ENCODE results near the gene REM1. TPM values are rescaled to one million over a fixed set of nuclear protein-coding genes. Genes with fewer than 3 reads are reported as not detected.

The REM1 gene
- total RNA-seq, 1 experiment from 2014 or later, result not detected

DNA sequence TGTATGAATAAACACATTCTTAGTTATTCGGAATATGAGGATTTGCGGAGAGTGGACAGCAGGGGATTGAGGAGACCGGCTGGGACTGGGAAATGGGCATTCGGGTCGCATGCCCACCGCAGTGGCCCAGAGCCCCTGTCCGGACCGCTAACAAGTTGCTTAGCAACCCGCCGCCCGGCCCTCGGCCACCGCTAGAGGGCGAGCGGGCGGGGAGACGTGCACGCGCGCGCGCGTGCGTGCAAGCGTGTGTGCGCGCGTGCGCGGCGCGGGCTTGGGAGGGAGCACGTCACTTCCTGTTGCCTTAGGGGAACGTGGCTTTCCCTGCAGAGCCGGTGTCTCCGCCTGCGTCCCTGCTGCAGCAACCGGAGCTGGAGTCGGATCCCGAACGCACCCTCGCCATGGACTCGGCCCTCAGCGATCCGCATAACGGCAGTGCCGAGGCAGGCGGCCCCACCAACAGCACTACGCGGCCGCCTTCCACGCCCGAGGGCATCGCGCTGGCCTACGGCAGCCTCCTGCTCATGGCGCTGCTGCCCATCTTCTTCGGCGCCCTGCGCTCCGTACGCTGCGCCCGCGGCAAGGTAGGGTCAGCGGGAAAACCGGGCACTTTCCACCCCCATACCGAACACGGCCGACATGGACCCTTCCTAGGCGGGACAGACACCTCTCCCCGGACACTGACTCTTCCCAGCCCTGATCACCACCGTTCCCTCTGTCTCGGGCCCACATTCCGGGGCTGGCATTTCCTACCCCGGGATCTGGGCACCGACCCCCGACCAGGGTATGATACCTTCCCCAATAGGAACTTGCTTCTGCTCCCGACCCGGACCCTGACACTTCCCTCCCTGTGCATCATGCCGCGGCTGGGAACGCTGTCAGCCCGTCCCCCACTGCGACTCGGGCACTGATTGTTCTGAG is 39.3 kb downstream of the REM1 start, which contains the start of gene HM13 (continued):
- TF ChIP-seq, protein P1, sequence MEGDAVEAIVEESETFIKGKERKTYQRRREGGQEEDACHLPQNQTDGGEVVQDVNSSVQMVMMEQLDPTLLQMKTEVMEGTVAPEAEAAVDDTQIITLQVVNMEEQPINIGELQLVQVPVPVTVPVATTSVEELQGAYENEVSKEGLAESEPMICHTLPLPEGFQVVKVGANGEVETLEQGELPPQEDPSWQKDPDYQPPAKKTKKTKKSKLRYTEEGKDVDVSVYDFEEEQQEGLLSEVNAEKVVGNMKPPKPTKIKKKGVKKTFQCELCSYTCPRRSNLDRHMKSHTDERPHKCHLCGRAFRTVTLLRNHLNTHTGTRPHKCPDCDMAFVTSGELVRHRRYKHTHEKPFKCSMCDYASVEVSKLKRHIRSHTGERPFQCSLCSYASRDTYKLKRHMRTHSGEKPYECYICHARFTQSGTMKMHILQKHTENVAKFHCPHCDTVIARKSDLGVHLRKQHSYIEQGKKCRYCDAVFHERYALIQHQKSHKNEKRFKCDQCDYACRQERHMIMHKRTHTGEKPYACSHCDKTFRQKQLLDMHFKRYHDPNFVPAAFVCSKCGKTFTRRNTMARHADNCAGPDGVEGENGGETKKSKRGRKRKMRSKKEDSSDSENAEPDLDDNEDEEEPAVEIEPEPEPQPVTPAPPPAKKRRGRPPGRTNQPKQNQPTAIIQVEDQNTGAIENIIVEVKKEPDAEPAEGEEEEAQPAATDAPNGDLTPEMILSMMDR (IDR thresholded peaks at IDR 0.05 in 2 of 3, conservative IDR thresholded peaks at IDR 0.05 in 1 of 3; ENCODE audit: borderline replicate concordance in 1 of 3, insufficient read depth in 1 of 3, low read depth in 2 of 3, low read length in 2 of 3), result peak; percentile 45 to 95 (median 84); a peak in 5 of 6 replicates
- TF ChIP-seq ZFX (IDR thresholded peaks at IDR 0.05), result peak; percentile 83
- peak; percentile 95 for TF ChIP-seq POLR2A (IDR thresholded peaks at IDR 0.05; ENCODE audit: borderline replicate concordance, extremely low read depth, insufficient read depth, insufficient read length)
- no peak for TF ChIP-seq JUND (IDR thresholded peaks at IDR 0.05)

DNA sequence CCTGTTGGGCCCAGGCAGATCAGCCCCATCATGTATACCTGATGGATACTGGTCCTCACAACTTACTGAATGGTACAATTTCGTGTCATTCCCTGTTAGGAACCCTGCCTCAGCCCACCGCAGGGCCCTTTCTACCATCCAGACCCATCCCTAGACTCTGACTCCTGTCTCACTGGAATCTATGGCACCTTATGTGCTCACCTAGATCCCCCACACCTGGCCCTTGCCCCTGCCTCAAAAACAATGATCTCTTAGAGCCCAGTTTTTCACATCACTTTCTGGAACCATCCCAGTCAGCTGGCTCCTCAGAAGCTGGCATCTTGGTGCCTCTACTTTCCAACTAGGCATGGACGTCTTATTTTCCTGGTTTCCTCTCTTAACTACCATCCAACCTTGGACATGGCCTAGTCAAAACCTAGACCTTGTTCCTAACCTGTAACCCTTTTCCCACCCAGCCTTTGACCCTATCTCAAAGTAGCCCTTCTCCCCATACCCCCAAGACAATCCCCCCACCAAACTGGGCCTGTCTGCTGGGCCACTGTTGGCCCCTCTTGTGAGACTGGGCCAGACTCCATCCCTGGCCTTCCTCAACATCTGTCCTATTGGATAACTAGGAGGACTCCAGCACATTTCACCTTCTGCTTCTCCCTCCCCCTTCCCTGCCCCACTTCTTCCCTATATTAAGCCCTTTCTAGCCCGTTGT is 40.1 kb downstream of the REM1 start:
- CTCF ChIA-PET, result interaction anchor here (1.4 kb wide), 1 partner anchor 12 kb away, joined by 8 read pairs; no protein-coding TSS in a partner anchor
- H4K20me1 ChIP-seq (ENCODE audit: insufficient read depth), result no peaks in the 10 kb centered on the region
- H3K4me2 ChIP-seq (ENCODE audit: low read length), result peak overlapping the region; percentile 98
- ATAC-seq, result no peak; the same call in 1 of the 2 replicates
- H3K79me2 ChIP-seq (ENCODE audit: insufficient read depth, low read length), result peaks cover 60% of the 10 kb centered on the region
- peak overlapping the region; percentile 72 for H3K27ac ChIP-seq (ENCODE audit: low read depth, low read length)
- RAD21 ChIA-PET (ENCODE audit: low non-redundant PET in 1 of 2, low total read pairs in 2 of 2, uncharacterized antibody in 2 of 2, unreplicated experiment in 2 of 2), result no interaction called here
- peak overlapping the region; percentile 97 to 99 for H3K4me3 ChIP-seq (replicated peaks in 1 of 2; ENCODE audit: low read depth in 1 of 2, low read length in 2 of 2)
- H2AFZ ChIP-seq (ENCODE audit: low read depth, low read length, poor library complexity, severe bottlenecking), result no peak overlapping the region
- H3K36me3 ChIP-seq (ENCODE audit: control insufficient read depth in 1 of 2, insufficient read depth in 2 of 2, low read length in 2 of 2), result peaks cover 6 to 15% of the 10 kb centered on the region in 2 experiments; a peak in 2 of 4 replicates
- no peak for DNase-seq (ENCODE audit: low read depth, low spot score)
- intact Hi-C loops (cut with micrococcal nuclease), result loop anchor here (2.0 kb wide), 1 partner anchor 98 kb away; no protein-coding TSS in a partner anchor
- H3K27me3 ChIP-seq (ENCODE audit: insufficient read depth, low read length), result no peaks in the 10 kb centered on the region
- BruUV-seq (replicated peaks), result no TSS peak
- H3K9ac ChIP-seq (ENCODE audit: low read length), result peak overlapping the region; percentile 96
- H3K9me3 ChIP-seq (ENCODE audit: control insufficient read depth in 1 of 2, insufficient read depth in 1 of 2, low read depth in 1 of 2, low read length in 2 of 2), result no peaks in the 10 kb centered on the region
- no peaks in the 10 kb centered on the region for H3K9me2 ChIP-seq (ENCODE audit: insufficient read depth)
- H3K4me1 ChIP-seq (ENCODE audit: control insufficient read depth in 1 of 2, insufficient read depth in 2 of 2, low read length in 2 of 2), result peaks cover 18 to 33% of the 10 kb centered on the region in 2 experiments
- POLR2A ChIA-PET, result no interaction called here
- TF ChIP-seq ELF1 (IDR thresholded peaks at IDR 0.05; ENCODE audit: borderline replicate concordance, low read depth) (no peak), SIN3A (IDR thresholded peaks at IDR 0.05; ENCODE audit: low read depth) (no peak), FOSL1 (IDR thresholded peaks at IDR 0.05; ENCODE audit: low read depth) (no peak), RAD21 (IDR thresholded peaks at IDR 0.05; ENCODE audit: low read depth) (no peak), ZNF274 (IDR thresholded peaks at IDR 0.05; ENCODE audit: low read depth, low read length) (no peak), JUND (IDR thresholded peaks at IDR 0.05) (no peak), POLR2A (IDR thresholded peaks at IDR 0.05; ENCODE audit: borderline replicate concordance, extremely low read depth, insufficient read depth, insufficient read length) (no peak), YY1 (IDR thresholded peaks at IDR 0.05; ENCODE audit: extremely low read depth, insufficient replicate concordance, low read depth, low read length) (no peak), POLR2AphosphoS5 (IDR thresholded peaks at IDR 0.05; ENCODE audit: low read depth, low read length) (no peak), TCF7L2 (IDR thresholded peaks at IDR 0.05; ENCODE audit: borderline replicate concordance, extremely low read depth, insufficient read depth, insufficient read length) (no peak), SP1 (IDR thresholded peaks at IDR 0.05; ENCODE audit: low read depth) (no peak)
- TF ChIP-seq, protein P2, sequence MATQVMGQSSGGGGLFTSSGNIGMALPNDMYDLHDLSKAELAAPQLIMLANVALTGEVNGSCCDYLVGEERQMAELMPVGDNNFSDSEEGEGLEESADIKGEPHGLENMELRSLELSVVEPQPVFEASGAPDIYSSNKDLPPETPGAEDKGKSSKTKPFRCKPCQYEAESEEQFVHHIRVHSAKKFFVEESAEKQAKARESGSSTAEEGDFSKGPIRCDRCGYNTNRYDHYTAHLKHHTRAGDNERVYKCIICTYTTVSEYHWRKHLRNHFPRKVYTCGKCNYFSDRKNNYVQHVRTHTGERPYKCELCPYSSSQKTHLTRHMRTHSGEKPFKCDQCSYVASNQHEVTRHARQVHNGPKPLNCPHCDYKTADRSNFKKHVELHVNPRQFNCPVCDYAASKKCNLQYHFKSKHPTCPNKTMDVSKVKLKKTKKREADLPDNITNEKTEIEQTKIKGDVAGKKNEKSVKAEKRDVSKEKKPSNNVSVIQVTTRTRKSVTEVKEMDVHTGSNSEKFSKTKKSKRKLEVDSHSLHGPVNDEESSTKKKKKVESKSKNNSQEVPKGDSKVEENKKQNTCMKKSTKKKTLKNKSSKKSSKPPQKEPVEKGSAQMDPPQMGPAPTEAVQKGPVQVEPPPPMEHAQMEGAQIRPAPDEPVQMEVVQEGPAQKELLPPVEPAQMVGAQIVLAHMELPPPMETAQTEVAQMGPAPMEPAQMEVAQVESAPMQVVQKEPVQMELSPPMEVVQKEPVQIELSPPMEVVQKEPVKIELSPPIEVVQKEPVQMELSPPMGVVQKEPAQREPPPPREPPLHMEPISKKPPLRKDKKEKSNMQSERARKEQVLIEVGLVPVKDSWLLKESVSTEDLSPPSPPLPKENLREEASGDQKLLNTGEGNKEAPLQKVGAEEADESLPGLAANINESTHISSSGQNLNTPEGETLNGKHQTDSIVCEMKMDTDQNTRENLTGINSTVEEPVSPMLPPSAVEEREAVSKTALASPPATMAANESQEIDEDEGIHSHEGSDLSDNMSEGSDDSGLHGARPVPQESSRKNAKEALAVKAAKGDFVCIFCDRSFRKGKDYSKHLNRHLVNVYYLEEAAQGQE (IDR thresholded peaks at IDR 0.05; ENCODE audit: low read depth), result no peak
- TF ChIP-seq, protein P3, sequence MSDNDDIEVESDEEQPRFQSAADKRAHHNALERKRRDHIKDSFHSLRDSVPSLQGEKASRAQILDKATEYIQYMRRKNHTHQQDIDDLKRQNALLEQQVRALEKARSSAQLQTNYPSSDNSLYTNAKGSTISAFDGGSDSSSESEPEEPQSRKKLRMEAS (IDR thresholded peaks at IDR 0.05), result no peak
